Upper lobe of left lung (tissue), 4 donors: ENCODE data around the gene CIAO2A.

ENCODE experiments used
- EP300 ChIP-seq, 4 donors: sonication (generic); formaldehyde crosslinking; IDR thresholded peaks; one replicate each; pipeline ENCODE4 v1.5.1; 2017; ENCODE audit warnings: antibody characterized with exemption in 4 of 4, control low read depth in 2 of 4
- TF ChIP-seq, protein P1 (sequence below), 6 experiments: fragments of 450-650 bp in 4 of 6; fragments of 200-600 bp in 2 of 6; sonication (generic) in 2 of 6; IDR thresholded peaks; one replicate each; pipeline ENCODE4 v1.5.1; 2016 to 2019; ENCODE audit warnings: antibody characterized with exemption in 6 of 6

- TF ChIP-seq EP300 (IDR thresholded peaks at IDR 0.05) = no peak
- TF ChIP-seq, protein P1, sequence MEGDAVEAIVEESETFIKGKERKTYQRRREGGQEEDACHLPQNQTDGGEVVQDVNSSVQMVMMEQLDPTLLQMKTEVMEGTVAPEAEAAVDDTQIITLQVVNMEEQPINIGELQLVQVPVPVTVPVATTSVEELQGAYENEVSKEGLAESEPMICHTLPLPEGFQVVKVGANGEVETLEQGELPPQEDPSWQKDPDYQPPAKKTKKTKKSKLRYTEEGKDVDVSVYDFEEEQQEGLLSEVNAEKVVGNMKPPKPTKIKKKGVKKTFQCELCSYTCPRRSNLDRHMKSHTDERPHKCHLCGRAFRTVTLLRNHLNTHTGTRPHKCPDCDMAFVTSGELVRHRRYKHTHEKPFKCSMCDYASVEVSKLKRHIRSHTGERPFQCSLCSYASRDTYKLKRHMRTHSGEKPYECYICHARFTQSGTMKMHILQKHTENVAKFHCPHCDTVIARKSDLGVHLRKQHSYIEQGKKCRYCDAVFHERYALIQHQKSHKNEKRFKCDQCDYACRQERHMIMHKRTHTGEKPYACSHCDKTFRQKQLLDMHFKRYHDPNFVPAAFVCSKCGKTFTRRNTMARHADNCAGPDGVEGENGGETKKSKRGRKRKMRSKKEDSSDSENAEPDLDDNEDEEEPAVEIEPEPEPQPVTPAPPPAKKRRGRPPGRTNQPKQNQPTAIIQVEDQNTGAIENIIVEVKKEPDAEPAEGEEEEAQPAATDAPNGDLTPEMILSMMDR (IDR thresholded peaks at IDR 0.05) = no peak
Measured at GRCh38 chr15:64051093-64051402, 42.6 kb downstream of the CIAO2A start.
